ENCODE results near the gene MSLN. TPM values are rescaled to one million over a fixed set of nuclear protein-coding genes. Genes with fewer than 3 reads are reported as not detected.
"Not testable (repeated sequence)": the region's sequence is repeated elsewhere in the genome, so short reads cannot be mapped to it uniquely, and the experiment has no call there.

The MSLN gene
- total and polyA plus RNA-seq, 9 donors, result 0.23 to 6.9 (median 0.71) TPM

- WGBS (ENCODE audit: insufficient coverage), result 59% methylated on average over 30 of the region's 36 CpGs
- Histone ChIP-seq H3K27me3 (ENCODE audit: control insufficient read depth, insufficient read depth, low read length) (peaks cover 9% of the 10 kb centered on the region), H3K36me3 (ENCODE audit: control insufficient read depth, insufficient read depth, low read length) (no peaks in the 10 kb centered on the region), H3K27ac (ENCODE audit: low read length) (no peak overlapping the region), H3K4me3 (ENCODE audit: low read length) (no peak overlapping the region), H3K4me1 (ENCODE audit: control insufficient read depth, insufficient read depth, low read length) (no peaks in the 10 kb centered on the region), H3K9me3 (replicated peaks; ENCODE audit: control insufficient read depth, low read depth, low read length) (no peaks in the 10 kb centered on the region)
- no peak for DNase-seq
Measured at GRCh38 chr16:775236-775796, 14.8 kb downstream of the MSLN start.

- not testable (repeated sequence) for H3K4me1 ChIP-seq (ENCODE audit: control insufficient read depth, insufficient read depth, low read length); DNase-seq; H3K27me3 ChIP-seq (ENCODE audit: control insufficient read depth, insufficient read depth, low read length); H3K4me3 ChIP-seq (ENCODE audit: low read length); H3K36me3 ChIP-seq (ENCODE audit: control insufficient read depth, insufficient read depth, low read length); H3K9me3 ChIP-seq (replicated peaks; ENCODE audit: control insufficient read depth, low read depth, low read length); H3K27ac ChIP-seq (ENCODE audit: low read length)
- WGBS (ENCODE audit: insufficient coverage), result 91% methylated on average over 8 of the region's 10 CpGs
Measured at GRCh38 chr16:776298-776697, 15.8 kb downstream of the MSLN start.

GRCh38 chr16:776824-777223 lies 16.3 kb downstream of the MSLN start:
- Histone ChIP-seq H3K36me3 (ENCODE audit: control insufficient read depth, insufficient read depth, low read length) (no peaks in the 10 kb centered on the region), H3K4me3 (ENCODE audit: low read length) (no peak overlapping the region), H3K4me1 (ENCODE audit: control insufficient read depth, insufficient read depth, low read length) (no peaks in the 10 kb centered on the region), H3K27me3 (ENCODE audit: control insufficient read depth, insufficient read depth, low read length) (peaks cover 9% of the 10 kb centered on the region), H3K27ac (ENCODE audit: low read length) (no peak overlapping the region), H3K9me3 (replicated peaks; ENCODE audit: control insufficient read depth, low read depth, low read length) (no peaks in the 10 kb centered on the region)
- 74% methylated on average over 8 of the region's 9 CpGs for WGBS (ENCODE audit: insufficient coverage)
- no peak for DNase-seq

- peaks cover 9% of the 10 kb centered on the region for H3K4me1 ChIP-seq (ENCODE audit: control insufficient read depth, insufficient read depth, low read length)
- H3K27ac ChIP-seq (ENCODE audit: low read length), result no peak overlapping the region
- H3K27me3 ChIP-seq (ENCODE audit: control insufficient read depth, insufficient read depth, low read length), result peaks cover 9% of the 10 kb centered on the region
- H3K36me3 ChIP-seq (ENCODE audit: control insufficient read depth, insufficient read depth, low read length), result no peaks in the 10 kb centered on the region
- no peak overlapping the region for H3K4me3 ChIP-seq (ENCODE audit: low read length)
- DNase-seq, result no peak
- WGBS (ENCODE audit: insufficient coverage), result 45% methylated on average over 5 of the region's 16 CpGs
- H3K9me3 ChIP-seq (replicated peaks; ENCODE audit: control insufficient read depth, low read depth, low read length), result no peaks in the 10 kb centered on the region
Measured at GRCh38 chr16:777826-778225, 17.3 kb downstream of the MSLN start.

- Histone ChIP-seq H3K27me3 (ENCODE audit: control insufficient read depth, insufficient read depth, low read length) (peaks cover 9% of the 10 kb centered on the region), H3K36me3 (ENCODE audit: control insufficient read depth, insufficient read depth, low read length) (no peaks in the 10 kb centered on the region), H3K27ac (ENCODE audit: low read length) (no peak overlapping the region), H3K4me3 (ENCODE audit: low read length) (no peak overlapping the region), H3K9me3 (replicated peaks; ENCODE audit: control insufficient read depth, low read depth, low read length) (no peaks in the 10 kb centered on the region), H3K4me1 (ENCODE audit: control insufficient read depth, insufficient read depth, low read length) (peaks cover 15% of the 10 kb centered on the region)
- 65% methylated on average over 10 of the region's 11 CpGs for WGBS (ENCODE audit: insufficient coverage)
- no peak for DNase-seq
Measured at GRCh38 chr16:778447-778846, 17.9 kb downstream of the MSLN start.

GRCh38 chr16:778909-779527 lies 18.5 kb downstream of the MSLN start:
- Histone ChIP-seq H3K27me3 (ENCODE audit: control insufficient read depth, insufficient read depth, low read length) (peaks cover 9% of the 10 kb centered on the region), H3K4me1 (ENCODE audit: control insufficient read depth, insufficient read depth, low read length) (peaks cover 21% of the 10 kb centered on the region), H3K27ac (ENCODE audit: low read length) (no peak overlapping the region), H3K36me3 (ENCODE audit: control insufficient read depth, insufficient read depth, low read length) (no peaks in the 10 kb centered on the region), H3K9me3 (replicated peaks; ENCODE audit: control insufficient read depth, low read depth, low read length) (no peaks in the 10 kb centered on the region), H3K4me3 (ENCODE audit: low read length) (no peak overlapping the region)
- WGBS (ENCODE audit: insufficient coverage), result 93% methylated on average over 6 of the region's 6 CpGs
- no peak for DNase-seq

- DNase-seq, result no peak
- H3K27me3 ChIP-seq (ENCODE audit: control insufficient read depth, insufficient read depth, low read length), result peaks cover 9% of the 10 kb centered on the region
- peaks cover 24% of the 10 kb centered on the region for H3K4me1 ChIP-seq (ENCODE audit: control insufficient read depth, insufficient read depth, low read length)
- no peaks in the 10 kb centered on the region for H3K9me3 ChIP-seq (replicated peaks; ENCODE audit: control insufficient read depth, low read depth, low read length)
- no peak overlapping the region for H3K4me3 ChIP-seq (ENCODE audit: low read length)
- H3K36me3 ChIP-seq (ENCODE audit: control insufficient read depth, insufficient read depth, low read length), result peaks cover under 1% of the 10 kb centered on the region
- WGBS (ENCODE audit: insufficient coverage), result 75% methylated on average over 9 of the region's 13 CpGs
- no peak overlapping the region for H3K27ac ChIP-seq (ENCODE audit: low read length)
Measured at GRCh38 chr16:779561-779960, 19.0 kb downstream of the MSLN start.

GRCh38 chr16:780296-780695 lies 19.8 kb downstream of the MSLN start:
- no peak for DNase-seq
- H3K27me3 ChIP-seq (ENCODE audit: control insufficient read depth, insufficient read depth, low read length), result peaks cover 9% of the 10 kb centered on the region

GRCh38 chr16:781346-782010 lies 20.9 kb downstream of the MSLN start:
- no peaks in the 10 kb centered on the region for H3K9me3 ChIP-seq (replicated peaks; ENCODE audit: control insufficient read depth, low read depth, low read length)
- peaks cover 19% of the 10 kb centered on the region for H3K36me3 ChIP-seq (ENCODE audit: control insufficient read depth, insufficient read depth, low read length)
- no peak for DNase-seq
- 64% methylated on average over 17 of the region's 19 CpGs for WGBS (ENCODE audit: insufficient coverage)
- no peak overlapping the region for H3K27ac ChIP-seq (ENCODE audit: low read length)
- H3K27me3 ChIP-seq (ENCODE audit: control insufficient read depth, insufficient read depth, low read length), result peaks cover 9% of the 10 kb centered on the region
- peaks cover 24% of the 10 kb centered on the region for H3K4me1 ChIP-seq (ENCODE audit: control insufficient read depth, insufficient read depth, low read length)
- no peak overlapping the region for H3K4me3 ChIP-seq (ENCODE audit: low read length)

More at GRCh38 chr16:780296-780695, 19.8 kb downstream of the MSLN start:
- WGBS (ENCODE audit: insufficient coverage), result 90% methylated on average over 16 of the region's 16 CpGs
- Histone ChIP-seq H3K4me1 (ENCODE audit: control insufficient read depth, insufficient read depth, low read length) (peaks cover 24% of the 10 kb centered on the region), H3K9me3 (replicated peaks; ENCODE audit: control insufficient read depth, low read depth, low read length) (no peaks in the 10 kb centered on the region), H3K36me3 (ENCODE audit: control insufficient read depth, insufficient read depth, low read length) (peaks cover 7% of the 10 kb centered on the region), H3K4me3 (ENCODE audit: low read length) (no peak overlapping the region), H3K27ac (ENCODE audit: low read length) (no peak overlapping the region)

- H3K9me3 ChIP-seq (replicated peaks; ENCODE audit: control insufficient read depth, low read depth, low read length), result no peaks in the 10 kb centered on the region
- H3K4me1 ChIP-seq (ENCODE audit: control insufficient read depth, insufficient read depth, low read length), result peaks cover 27% of the 10 kb centered on the region
- peak; percentile 40 for DNase-seq
- peaks cover 21% of the 10 kb centered on the region for H3K36me3 ChIP-seq (ENCODE audit: control insufficient read depth, insufficient read depth, low read length)
- H3K27me3 ChIP-seq (ENCODE audit: control insufficient read depth, insufficient read depth, low read length), result peaks cover 9% of the 10 kb centered on the region
- H3K27ac ChIP-seq (ENCODE audit: low read length), result no peak overlapping the region
- 52% methylated on average over 6 of the region's 6 CpGs for WGBS (ENCODE audit: insufficient coverage)
- no peak overlapping the region for H3K4me3 ChIP-seq (ENCODE audit: low read length)
Measured at GRCh38 chr16:782258-782657, 21.7 kb downstream of the MSLN start.

Measured in muscle of leg (tissue), 11 donors.